Ammon's horn (tissue), 1 donor: ENCODE results near the gene NTN5.
A peak's percentile ranks its signal among the peaks of the same experiment; 100 is the strongest.
"Not testable (repeated sequence)": the region's sequence is repeated elsewhere in the genome, so short reads cannot be mapped to it uniquely, and the experiment has no call there.

Experiments used
- DNase-seq: peaks from one replicate; pipeline ENCODE4 v3.0.0-alpha.2; 2016; ENCODE audit warnings: low spot score

Gene NTN5

GRCh38 chr19:48696353-48697010, 23.7 kb upstream of the NTN5 start:
- no peak for DNase-seq

DNA sequence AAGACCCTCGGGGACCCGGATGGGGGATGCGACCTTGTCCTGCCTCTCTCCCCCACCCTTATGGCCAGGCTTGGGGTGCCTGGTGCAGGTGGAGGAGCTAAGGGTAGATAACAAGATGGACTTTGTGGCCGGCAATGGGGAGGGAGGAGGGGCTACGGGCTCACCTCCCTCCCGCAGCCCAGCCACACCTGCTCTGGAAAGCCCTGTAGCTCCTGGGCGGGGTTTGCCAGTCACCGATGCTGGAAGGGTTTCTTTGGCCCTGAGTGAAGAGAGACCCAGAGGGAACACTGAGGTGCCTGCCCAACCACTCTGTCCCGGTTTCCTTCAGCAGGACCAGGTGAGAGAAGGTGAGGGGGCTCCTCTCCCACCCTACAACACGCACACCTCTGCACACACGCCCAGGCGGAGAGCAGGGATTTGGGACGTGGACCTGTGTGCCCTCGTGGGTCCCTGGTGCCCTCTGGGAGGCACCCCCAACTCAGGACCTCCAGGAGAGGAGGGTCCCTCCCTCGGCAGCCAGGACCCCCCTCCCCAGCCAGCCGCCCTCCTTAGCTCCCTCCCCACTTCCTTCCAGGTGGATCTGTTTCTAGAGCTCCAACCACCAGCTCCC, 23.0 kb upstream of the NTN5 start, which contains the start of gene FUT2:
FUT2 (plus strand) TSS at position 229 of the 610 bp plus-strand sequence. CDS start 6,986 bp downstream, outside the sequence.
- DNase-seq = no peak

DNA sequence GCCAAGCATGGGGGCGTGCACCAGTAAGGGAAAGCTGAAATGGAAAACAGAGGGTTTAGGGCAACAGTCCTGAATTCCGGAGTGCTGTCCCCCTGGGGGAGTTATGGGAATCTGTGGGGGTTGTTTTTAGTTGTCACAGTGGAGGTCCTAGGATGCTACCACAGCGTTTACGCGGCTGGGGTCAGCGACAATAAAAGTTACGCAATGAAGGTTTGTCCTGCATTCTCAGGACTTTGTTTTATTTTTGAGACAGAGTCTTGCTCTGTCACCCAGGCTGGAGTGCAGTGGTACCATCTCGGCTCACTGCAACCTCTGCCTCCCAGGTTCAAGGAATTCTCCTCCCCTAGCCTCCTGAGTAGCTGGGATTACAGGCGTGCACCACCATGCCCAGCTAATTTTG, 20.8 kb upstream of the NTN5 start:
- not testable (repeated sequence) for DNase-seq

DNA sequence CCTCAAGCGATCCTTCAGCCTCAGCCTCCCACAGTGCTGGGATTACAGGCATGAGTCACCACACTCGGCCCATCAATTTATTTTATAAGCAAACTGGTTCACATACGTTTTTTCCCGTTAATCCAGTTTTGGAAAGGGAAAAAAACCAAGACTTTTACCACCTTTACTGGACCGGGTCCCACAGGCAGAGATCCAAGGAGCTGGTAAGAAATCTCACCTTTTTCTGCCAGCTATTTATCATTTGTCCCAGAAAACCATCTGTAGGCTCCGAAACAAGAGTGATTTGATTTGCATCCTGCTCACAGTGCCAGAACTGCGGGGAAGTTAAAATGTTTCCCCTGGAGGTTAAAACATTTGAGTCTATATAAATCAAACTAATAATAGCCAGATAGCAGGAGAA, 16.6 kb upstream of the NTN5 start:
- no peak for DNase-seq

DNA sequence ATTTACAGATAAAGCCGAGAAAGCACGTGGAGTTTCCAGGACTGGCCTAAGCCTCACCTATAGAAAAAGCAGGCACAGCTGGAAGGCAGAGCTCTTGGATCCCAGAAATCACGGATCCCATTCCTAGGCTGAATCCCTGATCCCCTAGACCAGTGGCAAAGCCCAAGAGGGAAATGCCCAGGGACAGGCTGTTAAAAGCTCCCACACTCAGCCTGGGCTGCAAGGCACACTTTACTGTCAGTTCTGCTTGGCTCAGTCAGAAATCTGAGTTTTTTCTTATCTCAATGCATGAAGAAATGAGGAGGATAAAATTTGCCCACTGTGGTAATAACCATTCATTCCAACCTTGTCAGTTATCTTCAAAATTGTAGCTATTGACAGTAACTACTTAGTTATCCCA, 15.0 kb upstream of the NTN5 start:
- no peak for DNase-seq

DNA sequence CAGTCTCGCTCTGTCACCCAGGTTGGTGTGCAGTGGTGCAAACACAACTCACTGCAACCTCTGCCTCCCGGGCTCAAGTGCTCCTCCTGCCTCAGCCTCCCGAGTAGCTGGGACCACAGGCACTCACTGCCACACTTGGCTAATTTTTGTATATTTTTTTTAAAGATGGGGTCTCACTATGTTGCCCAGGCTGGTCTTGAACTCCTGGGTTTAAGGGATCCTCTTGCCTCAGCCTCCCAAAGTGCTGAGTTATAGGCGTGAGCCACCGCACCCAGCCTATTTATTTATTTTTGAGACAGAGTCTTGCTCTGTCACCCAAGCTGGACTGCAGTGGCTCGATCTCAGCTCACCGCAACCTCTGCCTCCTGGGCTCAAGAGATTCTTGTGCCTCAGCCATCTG, 13.8 kb upstream of the NTN5 start:
- DNase-seq = not testable (repeated sequence)

DNA sequence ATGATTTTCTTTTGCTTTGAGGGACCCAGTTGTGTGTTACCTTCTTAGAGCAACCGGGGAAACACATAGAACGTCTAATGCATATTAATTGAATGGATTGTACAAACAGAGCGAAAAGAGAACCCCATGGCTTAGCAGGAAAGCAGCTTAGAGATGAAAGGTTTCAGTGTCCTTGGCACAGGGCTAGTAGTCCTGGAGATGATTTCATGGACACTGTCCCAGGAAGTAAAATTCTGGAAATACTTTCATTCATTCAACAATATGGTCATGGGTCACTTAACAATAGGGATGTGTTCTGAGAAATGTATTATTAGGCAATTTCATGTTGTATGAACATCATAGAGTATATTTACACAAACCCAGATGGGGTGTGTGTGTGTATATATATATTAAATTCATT, 13.3 kb upstream of the NTN5 start:
- DNase-seq = peak; percentile 42

GRCh38 chr19:48685583-48685982, 12.8 kb upstream of the NTN5 start:
- no peak for DNase-seq

DNA sequence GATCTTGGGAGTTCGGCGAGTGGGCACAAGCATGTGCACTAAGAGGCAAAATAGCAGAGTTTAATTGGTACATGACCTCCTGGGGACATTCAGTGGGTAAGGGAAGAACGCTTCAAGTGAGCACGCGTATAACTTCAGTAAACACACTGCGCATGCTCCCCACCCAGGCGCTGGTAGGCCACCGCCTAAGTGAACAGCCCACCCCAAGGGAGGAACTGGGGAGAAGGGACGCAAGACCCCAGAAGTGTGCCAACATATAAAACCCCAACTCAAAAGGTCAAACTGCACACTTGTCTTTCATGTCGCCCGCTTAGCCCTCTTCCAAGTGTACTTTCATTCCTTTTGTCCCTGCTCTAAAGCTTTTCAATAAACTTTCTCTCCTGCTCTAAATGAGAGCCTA, 10.5 kb upstream of the NTN5 start:
- peak; percentile 82 for DNase-seq

DNA sequence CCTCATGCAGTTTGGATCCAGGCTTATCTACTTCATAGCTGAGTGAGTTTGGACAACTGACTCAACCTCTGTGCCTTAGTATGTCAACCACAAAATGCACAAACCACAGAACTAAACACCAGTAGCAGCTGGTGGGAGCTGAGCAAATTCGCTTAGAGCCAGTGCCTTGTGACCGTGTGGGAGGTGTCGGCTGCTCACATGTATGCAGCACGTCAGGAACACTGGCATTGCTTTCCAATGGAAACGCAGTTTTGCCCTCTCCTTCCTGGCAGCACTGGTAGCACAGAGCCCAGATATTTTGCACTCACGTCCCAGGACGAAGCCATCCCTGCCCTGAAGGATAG, 8.3 kb upstream of the NTN5 start:
- peak; percentile 76 for DNase-seq

DNA sequence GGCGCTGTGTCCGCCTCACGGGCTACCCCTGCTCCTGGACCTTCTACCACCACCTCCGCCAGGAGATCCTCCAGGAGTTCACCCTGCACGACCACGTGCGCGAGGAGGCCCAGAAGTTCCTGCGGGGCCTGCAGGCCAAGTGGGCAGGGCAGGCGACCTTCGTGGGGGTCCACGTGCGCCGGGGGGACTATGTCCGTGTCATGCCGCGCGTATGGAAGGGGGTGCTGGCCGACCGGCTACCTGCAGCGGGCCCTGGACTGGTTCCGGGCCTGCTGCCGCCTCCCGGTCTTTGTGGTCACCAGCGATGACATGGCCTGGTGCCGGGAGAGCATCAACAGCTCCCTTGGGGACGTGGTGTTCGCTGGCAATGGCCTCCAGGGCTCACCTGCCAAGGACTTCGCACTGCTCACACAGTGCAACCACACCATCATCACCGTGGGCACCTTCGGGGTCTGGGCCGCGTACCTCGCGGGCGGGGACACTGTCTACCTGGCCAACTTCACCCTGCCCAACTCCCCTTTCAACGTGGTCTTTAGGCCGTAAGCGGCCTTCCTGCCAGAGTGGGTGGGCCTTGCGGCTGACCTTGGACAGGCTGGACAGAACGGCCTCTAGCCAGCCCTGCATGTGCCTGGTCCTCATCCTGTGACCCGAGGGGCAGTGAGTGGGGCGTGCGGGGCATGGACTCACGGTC, 7.8 kb upstream of the NTN5 start:
- DNase-seq = no peak

GRCh38 chr19:48680006-48680405, 7.2 kb upstream of the NTN5 start:
- DNase-seq = not testable (repeated sequence)

- DNase-seq = no peak
Measured at GRCh38 chr19:48678201-48678600, 5.4 kb upstream of the NTN5 start.

DNA sequence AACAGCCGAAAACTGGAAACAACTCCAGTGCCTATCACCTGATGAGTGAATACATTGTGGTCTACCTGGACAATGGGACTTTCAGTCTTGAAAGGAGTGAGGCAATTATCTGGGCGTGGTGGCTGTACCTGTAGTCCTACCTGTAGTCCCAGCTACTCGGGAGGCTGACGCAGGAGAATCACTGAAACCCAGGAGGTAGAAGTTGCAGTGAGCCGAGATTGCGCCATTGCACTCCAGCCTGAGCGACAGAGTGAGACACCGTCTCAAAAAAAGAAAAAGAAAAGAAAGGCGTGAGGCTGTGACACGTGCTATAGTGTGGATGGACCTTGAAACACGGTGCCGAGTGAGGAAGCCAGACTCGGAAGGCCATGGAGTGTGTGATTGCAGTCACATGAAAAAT, 4.1 kb upstream of the NTN5 start:
- no peak for DNase-seq

DNA sequence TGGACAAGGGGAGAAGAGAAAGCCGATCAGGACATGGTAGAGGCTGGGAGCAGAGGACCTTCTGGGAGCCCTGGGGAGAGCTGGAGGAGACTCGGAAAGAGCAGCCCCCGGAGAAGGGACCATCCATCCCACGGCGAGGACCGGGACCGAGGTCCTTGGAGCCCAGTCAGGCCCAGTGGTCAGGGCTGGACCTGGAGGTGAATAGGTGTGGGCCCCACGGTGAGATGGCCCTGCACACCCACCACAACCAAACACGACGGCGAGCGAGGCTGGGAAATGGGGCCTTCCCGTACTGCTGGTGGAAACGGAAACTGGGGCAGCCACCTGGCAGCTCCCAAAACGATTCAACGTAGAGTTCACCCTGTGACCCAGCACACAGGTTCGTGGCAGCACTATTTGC, 3.7 kb upstream of the NTN5 start:
- DNase-seq = no peak

- DNase-seq = peak; percentile 94
Measured at GRCh38 chr19:48674921-48675824, 2.4 kb upstream of the NTN5 start.

DNA sequence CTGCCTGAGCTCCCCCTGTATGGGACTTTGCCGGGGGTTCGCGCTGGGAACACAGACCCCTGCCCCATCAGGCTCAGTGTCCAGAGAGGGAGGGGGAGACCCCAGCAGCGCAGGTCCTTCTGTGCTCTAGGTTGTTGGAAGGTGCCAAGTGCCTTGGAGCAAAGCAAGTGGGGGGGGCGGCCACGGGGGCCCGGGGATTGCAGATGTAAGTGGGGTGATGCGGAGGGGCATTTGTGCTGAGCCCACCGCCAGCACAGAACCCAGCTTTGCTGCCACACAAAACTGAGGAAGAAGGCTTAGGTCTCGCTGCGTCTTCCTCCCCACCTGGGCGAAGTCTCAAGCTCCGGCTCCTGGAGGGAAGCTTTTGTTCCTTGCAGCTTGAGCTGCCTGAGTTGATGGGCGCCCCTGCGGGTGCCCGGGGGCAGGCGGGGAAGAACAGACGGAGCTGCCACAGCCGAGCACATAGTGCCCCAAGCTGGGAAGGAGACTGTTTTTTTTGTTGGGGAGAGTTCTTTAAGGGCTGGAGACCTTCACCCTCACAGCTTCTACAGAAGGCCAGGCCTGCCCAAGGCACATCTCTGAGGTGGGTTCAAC, 1.5 kb upstream of the NTN5 start:
- DNase-seq = no peak

GRCh38 chr19:48673436-48674100, 751 bp upstream of the NTN5 start:
- no peak for DNase-seq

- DNase-seq = no peak
Measured at GRCh38 chr19:48671446-48671995, 1.3 kb downstream of the NTN5 start.

DNA sequence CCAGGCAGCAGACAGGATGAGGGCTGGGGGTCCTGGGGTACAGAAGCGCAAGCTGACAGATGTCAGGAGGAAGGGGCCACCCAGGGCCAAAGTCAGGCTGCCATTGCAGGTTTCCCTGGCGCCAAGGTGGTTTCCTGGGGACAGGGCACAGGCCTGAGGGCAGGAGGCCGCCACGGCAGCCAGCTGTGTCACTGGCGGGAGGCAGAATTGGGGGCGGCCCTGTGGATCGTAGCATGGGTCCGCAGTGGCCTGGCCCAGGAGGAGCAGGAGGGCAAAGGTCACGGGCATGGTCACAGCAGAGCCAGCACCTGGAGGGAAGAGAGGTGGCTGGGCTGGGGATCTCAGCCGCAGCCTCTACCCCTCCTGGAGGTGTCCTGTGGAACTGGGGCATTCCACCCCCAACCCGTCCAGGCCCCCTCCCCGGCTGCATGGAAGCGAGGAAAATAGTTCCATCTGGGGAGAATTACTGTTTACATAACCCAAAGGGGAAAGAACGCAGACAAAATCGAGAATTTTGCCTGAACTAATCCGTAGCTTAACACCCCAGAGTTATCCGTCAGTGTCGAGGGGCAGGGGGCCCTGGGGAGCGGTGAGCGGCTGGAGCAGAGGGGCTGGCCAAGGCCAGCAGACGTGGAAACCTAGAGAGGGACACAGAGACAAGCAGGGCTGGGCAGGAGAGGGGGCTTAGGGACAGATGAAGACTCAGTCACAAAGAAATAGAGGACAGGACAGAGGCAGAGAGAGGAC, 1.9 kb downstream of the NTN5 start:
- DNase-seq = no peak
